Muscle layer of duodenum (tissue), 2 donors: ENCODE data around the gene TLCD2.
"Not testable (repeated sequence)": the region's sequence is repeated elsewhere in the genome, so short reads cannot be mapped to it uniquely, and the experiment has no call there.

Source experiments
- H3K27ac ChIP-seq: one replicate; pipeline ENCODE4 v1.7.0; 2013; ENCODE audit warnings: mild to moderate bottlenecking, low read length
- H3K27me3 ChIP-seq: one replicate; pipeline ENCODE4 v1.7.0; 2013; ENCODE audit warnings: low read depth, mild to moderate bottlenecking, control low read depth, low read length
- H3K36me3 ChIP-seq, 2 donors: one replicate each; pipeline ENCODE4 v1.7.0; 2013; ENCODE audit warnings: low read length in 2 of 2, control low read depth in 1 of 2, mild to moderate bottlenecking in 1 of 2; ENCODE audit not compliant: insufficient read depth in 2 of 2, control insufficient read depth in 1 of 2
- H3K4me1 ChIP-seq, 2 donors: one replicate each; pipeline ENCODE4 v1.7.0; 2013; ENCODE audit warnings: low read length in 2 of 2, mild to moderate bottlenecking in 2 of 2, control low read depth in 1 of 2, moderate library complexity in 1 of 2; ENCODE audit not compliant: insufficient read depth in 2 of 2, control insufficient read depth in 1 of 2
- H3K4me3 ChIP-seq, 2 donors: one replicate each; pipeline ENCODE4 v1.7.0; 2013; ENCODE audit warnings: low read length in 2 of 2, low read depth in 1 of 2, mild to moderate bottlenecking in 1 of 2
- H3K9me3 ChIP-seq, 2 donors: one replicate each; pipeline ENCODE4 v1.7.0; 2013; ENCODE audit warnings: low read length in 2 of 2, control low read depth in 1 of 2, mild to moderate bottlenecking in 1 of 2; ENCODE audit not compliant: control insufficient read depth in 1 of 2
- donor health status: healthy.

The TLCD2 gene

DNA sequence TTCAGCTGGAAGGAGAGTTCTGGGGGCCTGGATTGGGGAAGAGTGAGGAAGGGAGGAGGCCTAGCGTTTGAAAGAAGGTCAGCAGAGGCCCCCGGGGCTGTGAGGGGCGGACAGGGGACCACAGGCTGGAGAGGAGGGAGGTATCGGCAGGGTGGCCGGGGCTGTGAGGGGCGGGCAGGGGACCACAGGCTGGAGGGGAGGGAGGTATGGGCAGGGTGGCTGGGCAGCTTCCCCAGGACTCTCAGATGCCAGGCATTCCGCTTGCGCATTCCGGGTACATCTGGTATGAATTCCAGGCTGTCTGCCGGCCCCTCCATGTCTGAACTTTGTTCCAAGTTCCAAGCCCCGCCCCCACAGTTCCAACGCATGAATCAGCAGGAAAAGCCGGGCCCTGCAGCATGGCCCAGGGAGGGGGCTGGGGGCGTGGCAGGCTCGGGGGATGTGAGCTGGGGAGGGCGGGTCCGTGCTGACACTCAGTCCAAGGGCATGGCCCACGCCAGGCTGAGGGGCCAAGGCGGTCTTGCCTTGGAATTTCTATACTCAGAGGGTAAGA is 4.3 kb upstream of the TLCD2 start:
- H3K27ac ChIP-seq: peak overlapping the region; percentile 98
- H3K36me3 ChIP-seq: peaks cover 27 to 43% of the 10 kb centered on the region in 2 donors
- peak overlapping the region; percentile 71 to 92 for H3K4me3 ChIP-seq
- H3K27me3 ChIP-seq: no peaks in the 10 kb centered on the region
- H3K9me3 ChIP-seq: no peaks in the 10 kb centered on the region
- peaks cover 17 to 36% of the 10 kb centered on the region in 2 donors for H3K4me1 ChIP-seq

- no peaks in the 10 kb centered on the region for H3K27me3 ChIP-seq
- peaks cover 27 to 43% of the 10 kb centered on the region in 2 donors for H3K36me3 ChIP-seq
- H3K9me3 ChIP-seq: no peaks in the 10 kb centered on the region
- H3K4me3 ChIP-seq: peak overlapping the region; percentile 71 to 92
- peaks cover 17 to 36% of the 10 kb centered on the region in 2 donors for H3K4me1 ChIP-seq
- H3K27ac ChIP-seq: peak overlapping the region; percentile 91
Measured at GRCh38 chr17:1713878-1714426, 3.8 kb upstream of the TLCD2 start.

DNA sequence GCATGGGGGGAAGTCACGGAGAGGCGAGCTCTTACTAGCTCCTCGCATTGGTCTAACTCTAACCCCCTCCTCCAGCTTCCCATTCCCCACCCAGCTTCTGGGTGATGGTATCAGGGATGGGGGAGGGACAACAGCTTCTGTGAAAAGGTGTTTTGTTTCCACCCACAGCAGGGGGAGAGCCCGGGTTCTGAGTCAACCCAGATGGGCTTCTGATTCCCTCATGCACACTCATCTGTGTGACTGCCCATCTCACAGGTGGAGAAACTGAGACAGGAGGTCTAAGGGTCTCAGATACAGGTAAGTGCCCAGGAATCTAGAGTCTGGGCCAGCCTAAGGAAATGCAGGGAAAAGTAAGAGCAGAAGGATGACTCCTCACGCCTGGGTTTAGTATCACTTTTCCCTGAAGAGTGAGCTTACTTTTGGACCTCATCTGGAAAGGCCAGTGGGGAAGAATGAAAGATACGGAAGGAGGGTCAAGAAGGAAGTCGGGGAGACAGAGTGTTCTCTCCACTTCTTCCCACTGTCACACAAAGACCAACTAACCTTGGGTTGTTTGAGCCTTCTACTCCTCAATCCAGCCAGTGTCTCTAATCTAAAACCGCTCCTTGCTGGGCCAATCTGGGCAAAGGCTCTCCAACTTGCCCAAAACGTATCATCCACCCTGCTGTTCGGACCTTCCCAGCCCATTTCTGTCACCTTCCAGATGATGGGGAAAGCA is 3.1 kb upstream of the TLCD2 start:
- H3K36me3 ChIP-seq: peaks cover 27 to 43% of the 10 kb centered on the region in 2 donors
- H3K4me1 ChIP-seq: peaks cover 17 to 34% of the 10 kb centered on the region in 2 donors
- peak overlapping the region; percentile 71 to 92 for H3K4me3 ChIP-seq
- no peaks in the 10 kb centered on the region for H3K9me3 ChIP-seq
- H3K27me3 ChIP-seq: no peaks in the 10 kb centered on the region
- H3K27ac ChIP-seq: peak overlapping the region; percentile 91

DNA sequence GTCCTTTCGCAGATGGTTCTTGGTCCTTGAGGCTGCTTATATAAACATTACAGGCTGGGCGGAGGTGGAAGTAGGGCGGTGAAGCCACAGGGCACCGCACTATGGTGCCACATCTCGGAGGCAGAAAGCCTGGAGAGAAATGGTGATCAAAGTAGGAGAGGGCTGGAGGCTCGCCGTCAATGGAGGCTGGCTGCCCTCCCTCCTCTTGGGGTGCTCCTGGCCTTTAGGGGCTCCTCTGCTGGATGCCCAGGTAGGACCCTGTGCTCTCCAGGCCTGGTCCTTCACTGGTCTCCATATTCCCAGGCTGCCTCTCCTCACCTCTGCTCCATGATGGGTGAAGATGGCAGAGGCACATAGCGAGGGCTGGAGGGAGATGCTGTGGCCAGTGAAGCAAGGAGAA is 2.1 kb upstream of the TLCD2 start:
- Histone ChIP-seq H3K4me1 (peaks cover 12 to 25% of the 10 kb centered on the region in 2 donors), H3K4me3 (peak overlapping the region in 1 of 2 donors; percentile 14), H3K36me3 (peaks cover 27 to 43% of the 10 kb centered on the region in 2 donors), H3K27me3 (no peaks in the 10 kb centered on the region), H3K9me3 (no peaks in the 10 kb centered on the region), H3K27ac (no peak overlapping the region)

- H3K4me1 ChIP-seq: peaks cover 12 to 25% of the 10 kb centered on the region in 2 donors
- peaks cover 27 to 41% of the 10 kb centered on the region in 2 donors for H3K36me3 ChIP-seq
- H3K27ac ChIP-seq: no peak overlapping the region
- no peaks in the 10 kb centered on the region for H3K9me3 ChIP-seq
- no peak overlapping the region for H3K4me3 ChIP-seq
- no peaks in the 10 kb centered on the region for H3K27me3 ChIP-seq
Measured at GRCh38 chr17:1711804-1712203, 1.6 kb upstream of the TLCD2 start.

- H3K4me3 ChIP-seq: peak overlapping the region; percentile 39 to 70
- peaks cover 12 to 25% of the 10 kb centered on the region in 2 donors for H3K4me1 ChIP-seq
- no peaks in the 10 kb centered on the region for H3K9me3 ChIP-seq
- H3K27ac ChIP-seq: peak overlapping the region; percentile 80
- H3K27me3 ChIP-seq: no peaks in the 10 kb centered on the region
- peaks cover 27 to 38% of the 10 kb centered on the region in 2 donors for H3K36me3 ChIP-seq
Measured at GRCh38 chr17:1710807-1711553, 803 bp upstream of the TLCD2 start.

GRCh38 chr17:1709403-1709951 is 700 bp downstream of the TLCD2 start:
- Histone ChIP-seq H3K27me3 (no peaks in the 10 kb centered on the region), H3K9me3 (no peaks in the 10 kb centered on the region), H3K4me1 (peaks cover 12 to 25% of the 10 kb centered on the region in 2 donors), H3K36me3 (peaks cover 27 to 28% of the 10 kb centered on the region in 2 donors), H3K27ac (no peak overlapping the region), H3K4me3 (peak overlapping the region; percentile 16 to 70)

DNA sequence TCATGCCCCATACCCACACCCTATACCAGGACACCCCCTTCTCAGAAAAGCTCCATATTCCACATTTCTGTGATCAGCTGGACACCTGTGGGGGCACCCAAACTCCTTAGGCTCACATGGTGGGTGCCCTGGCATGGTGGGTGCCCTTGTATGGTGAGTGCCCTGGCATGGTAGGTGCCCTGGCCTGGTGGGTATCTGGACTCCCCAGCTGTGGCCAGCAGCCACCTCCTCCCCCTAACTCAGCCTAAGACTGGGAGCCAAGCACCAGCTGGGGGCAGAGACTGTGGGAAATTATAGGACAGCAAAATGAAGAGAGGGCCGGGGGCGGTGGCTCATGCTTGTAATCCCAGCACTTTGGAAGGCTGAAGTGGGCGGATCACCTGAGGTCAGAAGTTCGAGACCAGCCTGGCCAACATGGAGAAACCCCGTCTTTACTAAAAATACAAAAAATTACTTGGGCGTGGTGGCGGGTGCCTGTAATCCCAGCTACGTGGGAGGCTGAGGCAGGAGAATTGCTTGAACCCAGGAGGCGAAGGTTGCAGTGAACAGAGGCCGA is 1.3 kb downstream of the TLCD2 start:
- H3K27me3 ChIP-seq, H3K27ac ChIP-seq, H3K4me3 ChIP-seq, H3K9me3 ChIP-seq: not testable (repeated sequence)
- Histone ChIP-seq H3K4me1 (peaks cover 9 to 20% of the 10 kb centered on the region in 2 donors), H3K36me3 (peaks cover 24% of the 10 kb centered on the region in 2 donors)

GRCh38 chr17:1707107-1707506 is 3.1 kb downstream of the TLCD2 start:
- Histone ChIP-seq H3K4me1 (peaks cover 0 to 4% of the 10 kb centered on the region in 2 donors), H3K36me3 (peaks cover 6 to 7% of the 10 kb centered on the region in 2 donors), H3K9me3 (no peaks in the 10 kb centered on the region), H3K27me3 (no peaks in the 10 kb centered on the region), H3K4me3 (no peak overlapping the region), H3K27ac (no peak overlapping the region)

DNA sequence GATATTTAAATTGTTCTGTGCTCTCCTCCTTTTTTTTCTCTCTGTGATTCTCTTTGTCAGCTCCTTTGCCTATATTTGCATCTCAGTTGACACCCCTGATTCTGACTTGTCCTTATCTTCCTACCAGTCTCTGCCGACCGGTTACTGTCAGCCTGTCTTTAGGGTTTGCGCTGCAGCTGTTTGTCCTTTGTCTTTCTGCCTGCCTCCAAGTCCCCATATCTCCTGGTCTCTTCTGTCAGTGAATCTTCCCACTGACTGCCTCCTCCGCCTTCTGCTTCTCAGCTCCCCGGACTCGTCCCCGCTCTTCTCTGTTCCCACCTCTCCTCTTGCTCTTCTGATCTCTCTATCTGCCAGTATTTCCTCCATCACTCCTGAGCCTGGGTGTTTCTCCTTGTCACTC is 5.2 kb downstream of the TLCD2 start:
- no peaks in the 10 kb centered on the region for H3K4me1 ChIP-seq

GRCh38 chr17:1703063-1703462 is 7.1 kb downstream of the TLCD2 start:
- Histone ChIP-seq H3K27ac (no peak overlapping the region), H3K4me1 (no peaks in the 10 kb centered on the region), H3K9me3 (no peaks in the 10 kb centered on the region), H3K4me3 (no peak overlapping the region), H3K36me3 (no peaks in the 10 kb centered on the region), H3K27me3 (no peaks in the 10 kb centered on the region)

More for the DNA sequence above, 5.2 kb downstream of the TLCD2 start:
- H3K36me3 ChIP-seq: no peaks in the 10 kb centered on the region
- no peak overlapping the region for H3K4me3 ChIP-seq
- no peak overlapping the region for H3K27ac ChIP-seq
- no peaks in the 10 kb centered on the region for H3K9me3 ChIP-seq
- H3K27me3 ChIP-seq: no peaks in the 10 kb centered on the region
